Cardiac muscle cell (in vitro differentiated cells and primary cell): ENCODE measurements around the gene SF3B5. TPM values are rescaled to one million over a fixed set of nuclear protein-coding genes. Genes with fewer than 3 reads are reported as not detected.

ENCODE experiments used
- DNase-seq, 2 donors: peaks; one replicate each; pipeline versions ENCODE4 v3.0.0 to v3.0.0-alpha.2; 2010 to 2017; ENCODE audit warnings: low read depth in 1 of 2, low spot score in 1 of 2
- H3K27ac ChIP-seq: fragments of 200-600 bp; sonication (generic); 2 replicates; pipeline ENCODE4 v1.5.1; 2016
- H3K27me3 ChIP-seq: fragments of 200-600 bp; sonication (generic); 2 replicates; pipeline ENCODE4 v1.6.0; 2016; ENCODE audit warnings: control low read depth
- H3K36me3 ChIP-seq: fragments of 200-600 bp; sonication (generic); 2 replicates; pipeline ENCODE4 v1.5.1; 2016; ENCODE audit warnings: control low read depth
- H3K4me1 ChIP-seq: fragments of 200-600 bp; sonication (generic); 2 replicates; pipeline ENCODE4 v1.8.1; 2017; ENCODE audit warnings: low read depth, mild to moderate bottlenecking, mixed run types
- H3K4me3 ChIP-seq: fragments of 200-600 bp; sonication (generic); 2 replicates; pipeline ENCODE4 v1.5.1; 2016; ENCODE audit warnings: mild to moderate bottlenecking
- H3K9me3 ChIP-seq: fragments of 200-600 bp; sonication (generic); 2 replicates; pipeline ENCODE4 v1.5.1; 2017; ENCODE audit warnings: low read depth, mild to moderate bottlenecking, control low read depth
- polyA plus RNA-seq: library from polyadenylated mRNA; unstranded; fragments of >200 nt; fragmentation: Nextera tagmentation; extraction: Ambion mirVana; gene quantifications from 2 replicates; pipeline ENCODE4 v1.2.1, GENCODE V29; 2016
- total RNA-seq: library from RNA; depleted of rRNA; stranded (reverse); fragments of >200 nt; gene quantifications from 2 replicates; pipeline ENCODE4 v1.2.3, GENCODE V29; 2016
- TF ChIP-seq, protein P1 (sequence below): IDR thresholded peaks from 2 replicates; pipeline ENCODE4 v1.5.1; 2012; ENCODE audit warnings: low read depth, mild to moderate bottlenecking, low read length

SF3B5 gene
- total and polyA plus RNA-seq, 2 experiments from 2014 or later: 139 to 252 TPM

DNA sequence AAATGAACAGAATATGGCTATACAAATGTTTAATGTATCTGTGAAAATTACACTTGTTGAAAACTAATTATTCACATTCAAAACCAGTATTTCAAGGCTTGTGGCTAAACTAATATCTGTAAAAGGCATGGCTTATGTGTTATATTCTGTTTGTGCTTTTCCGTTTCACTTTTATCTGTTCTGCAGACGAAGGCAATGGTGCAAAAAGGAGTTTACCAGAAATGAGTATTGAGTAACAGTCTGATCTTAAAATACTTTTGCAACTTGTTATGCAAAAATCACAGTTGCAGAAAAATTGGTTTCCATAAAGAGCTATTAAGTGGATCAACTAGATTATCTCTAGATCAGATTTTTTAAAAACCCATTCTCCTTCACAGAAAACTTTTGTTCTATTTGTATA, 45.5 kb upstream of the SF3B5 start:
- no peak overlapping the region for H3K4me3 ChIP-seq
- no peaks in the 10 kb centered on the region for H3K4me1 ChIP-seq
- H3K27ac ChIP-seq: no peak overlapping the region
- TF ChIP-seq, protein P1, sequence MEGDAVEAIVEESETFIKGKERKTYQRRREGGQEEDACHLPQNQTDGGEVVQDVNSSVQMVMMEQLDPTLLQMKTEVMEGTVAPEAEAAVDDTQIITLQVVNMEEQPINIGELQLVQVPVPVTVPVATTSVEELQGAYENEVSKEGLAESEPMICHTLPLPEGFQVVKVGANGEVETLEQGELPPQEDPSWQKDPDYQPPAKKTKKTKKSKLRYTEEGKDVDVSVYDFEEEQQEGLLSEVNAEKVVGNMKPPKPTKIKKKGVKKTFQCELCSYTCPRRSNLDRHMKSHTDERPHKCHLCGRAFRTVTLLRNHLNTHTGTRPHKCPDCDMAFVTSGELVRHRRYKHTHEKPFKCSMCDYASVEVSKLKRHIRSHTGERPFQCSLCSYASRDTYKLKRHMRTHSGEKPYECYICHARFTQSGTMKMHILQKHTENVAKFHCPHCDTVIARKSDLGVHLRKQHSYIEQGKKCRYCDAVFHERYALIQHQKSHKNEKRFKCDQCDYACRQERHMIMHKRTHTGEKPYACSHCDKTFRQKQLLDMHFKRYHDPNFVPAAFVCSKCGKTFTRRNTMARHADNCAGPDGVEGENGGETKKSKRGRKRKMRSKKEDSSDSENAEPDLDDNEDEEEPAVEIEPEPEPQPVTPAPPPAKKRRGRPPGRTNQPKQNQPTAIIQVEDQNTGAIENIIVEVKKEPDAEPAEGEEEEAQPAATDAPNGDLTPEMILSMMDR: no peak
- no peaks in the 10 kb centered on the region for H3K36me3 ChIP-seq
- no peak for DNase-seq
- H3K9me3 ChIP-seq: no peaks in the 10 kb centered on the region
- H3K27me3 ChIP-seq: no peaks in the 10 kb centered on the region

DNA sequence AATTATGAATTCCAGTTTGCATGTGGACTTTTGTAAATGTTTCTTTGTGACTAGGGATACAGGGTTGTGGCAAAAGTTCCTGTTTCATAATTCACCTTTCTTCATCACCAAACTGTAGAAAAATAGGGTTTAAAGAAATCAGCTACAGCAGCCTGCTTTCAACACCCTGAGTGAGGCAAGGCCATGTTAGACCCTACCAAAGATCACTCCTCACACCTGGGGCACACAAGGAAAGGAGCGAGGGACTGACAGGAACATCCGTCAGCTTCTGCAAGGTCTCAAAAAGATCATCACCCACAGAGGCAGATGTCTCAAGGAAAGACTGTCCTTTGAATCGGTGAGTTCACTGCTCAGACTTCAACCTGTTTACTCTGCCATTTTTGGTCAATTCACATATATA, 44.4 kb upstream of the SF3B5 start:
- no peaks in the 10 kb centered on the region for H3K4me1 ChIP-seq
- DNase-seq: no peak
- H3K9me3 ChIP-seq: no peaks in the 10 kb centered on the region
- no peak overlapping the region for H3K27ac ChIP-seq
- H3K27me3 ChIP-seq: no peaks in the 10 kb centered on the region
- TF ChIP-seq, protein P1: no peak
- H3K4me3 ChIP-seq: no peak overlapping the region
- H3K36me3 ChIP-seq: no peaks in the 10 kb centered on the region

DNA sequence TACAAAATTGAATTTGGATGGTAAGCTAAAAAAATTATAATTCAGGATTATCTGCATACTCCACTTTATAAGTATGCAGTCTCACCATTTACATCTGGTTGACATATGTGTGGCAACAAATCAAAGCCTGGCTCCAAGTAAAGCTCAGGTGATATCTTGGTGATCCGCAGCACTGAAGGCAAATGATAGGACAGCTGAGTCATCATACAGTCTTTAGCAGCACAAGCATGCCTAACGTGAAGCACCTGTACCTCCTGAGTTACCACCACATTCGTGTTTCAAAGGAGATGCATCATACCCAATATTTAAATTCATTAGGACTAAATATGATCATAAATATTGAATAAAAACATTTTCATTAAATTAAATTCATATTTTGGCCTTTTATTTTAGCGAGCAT, 43.2 kb upstream of the SF3B5 start:
- Histone ChIP-seq H3K4me3 (no peak overlapping the region), H3K9me3 (no peaks in the 10 kb centered on the region), H3K27me3 (no peaks in the 10 kb centered on the region), H3K36me3 (no peaks in the 10 kb centered on the region), H3K4me1 (no peaks in the 10 kb centered on the region), H3K27ac (no peak overlapping the region)
- TF ChIP-seq, protein P1: no peak
- DNase-seq: no peak

DNA sequence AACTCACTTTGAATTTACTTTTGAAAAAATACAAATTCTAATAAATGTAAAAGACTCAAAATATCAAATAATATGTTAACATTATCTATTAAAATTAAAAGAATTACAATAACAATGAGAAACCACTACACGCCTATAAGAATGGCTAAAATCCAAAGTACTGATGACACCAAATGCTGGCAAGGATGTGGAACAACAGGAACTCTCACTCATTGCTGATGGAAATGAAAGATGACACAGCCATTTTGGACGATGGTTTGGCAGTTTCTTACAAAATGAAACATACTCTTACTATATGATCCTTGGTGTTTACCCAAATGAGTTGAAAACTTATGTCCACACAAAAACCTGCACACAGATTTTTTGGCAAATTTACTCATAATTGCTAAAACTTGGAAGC, 39.4 kb upstream of the SF3B5 start:
- peaks cover 5% of the 10 kb centered on the region for H3K4me1 ChIP-seq
- H3K9me3 ChIP-seq: no peaks in the 10 kb centered on the region
- no peaks in the 10 kb centered on the region for H3K36me3 ChIP-seq
- TF ChIP-seq, protein P1: no peak
- H3K4me3 ChIP-seq: no peak overlapping the region
- DNase-seq: no peak
- no peaks in the 10 kb centered on the region for H3K27me3 ChIP-seq
- no peak overlapping the region for H3K27ac ChIP-seq

DNA sequence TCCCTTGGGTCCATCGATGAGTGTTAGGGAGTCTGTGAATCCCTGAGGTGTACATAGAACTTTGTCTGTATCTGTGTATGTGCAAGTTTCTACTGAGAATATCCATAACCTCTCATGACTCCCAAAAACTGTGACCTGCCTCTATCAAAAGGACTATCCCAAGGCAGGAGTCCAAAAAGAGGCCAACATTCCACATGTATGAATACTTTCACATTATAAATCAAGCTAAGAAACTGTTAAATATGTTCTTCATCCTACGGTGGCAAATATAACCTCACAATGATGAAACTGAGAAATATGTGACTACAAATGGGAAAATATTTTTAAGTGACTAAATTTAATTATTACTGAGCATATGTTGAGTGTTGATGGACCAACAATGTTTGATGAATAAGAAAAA, 38.8 kb upstream of the SF3B5 start:
- no peak for DNase-seq
- H3K36me3 ChIP-seq: no peaks in the 10 kb centered on the region
- H3K9me3 ChIP-seq: no peaks in the 10 kb centered on the region
- H3K4me3 ChIP-seq: no peak overlapping the region
- H3K4me1 ChIP-seq: peaks cover 5% of the 10 kb centered on the region
- H3K27me3 ChIP-seq: no peaks in the 10 kb centered on the region
- H3K27ac ChIP-seq: no peak overlapping the region
- TF ChIP-seq, protein P1: no peak
